Embryonic facial prominence (tissue), 1 donor: ENCODE results near the gene TBC1D2B.
"Not testable (repeated sequence)": the region's sequence is repeated elsewhere in the genome, so short reads cannot be mapped to it uniquely, and the experiment has no call there.

ENCODE experiments used
- DNase-seq: peaks from one replicate; pipeline ENCODE4 v3.0.0-alpha.2; 2016; ENCODE audit errors: extremely low spot score

The TBC1D2B gene

GRCh38 chr15:77988347-77989295 lies 88.9 kb downstream of the TBC1D2B start:
- DNase-seq, result no peak

GRCh38 chr15:77987765-77988136 lies 89.8 kb downstream of the TBC1D2B start:
- DNase-seq, result not testable (repeated sequence)

GRCh38 chr15:77986891-77987764 lies 90.4 kb downstream of the TBC1D2B start:
- DNase-seq, result no peak

- DNase-seq, result no peak
Observed at GRCh38 chr15:77985931-77986480, 91.5 kb downstream of the TBC1D2B start.

GRCh38 chr15:77985031-77985930 lies 92.2 kb downstream of the TBC1D2B start:
- DNase-seq, result no peak

GRCh38 chr15:77984446-77984861 lies 93.1 kb downstream of the TBC1D2B start:
- no peak for DNase-seq

- DNase-seq, result no peak
Observed at GRCh38 chr15:77983708-77984445, 93.6 kb downstream of the TBC1D2B start.

GRCh38 chr15:77983091-77983707 lies 94.3 kb downstream of the TBC1D2B start:
- DNase-seq, result no peak

GRCh38 chr15:77982127-77982490 lies 95.4 kb downstream of the TBC1D2B start:
- no peak for DNase-seq

- no peak for DNase-seq
Observed at GRCh38 chr15:77981281-77982126, 96.0 kb downstream of the TBC1D2B start.

GRCh38 chr15:77980674-77981073 lies 96.8 kb downstream of the TBC1D2B start:
- DNase-seq, result not testable (repeated sequence)

GRCh38 chr15:77980098-77980497 lies 97.4 kb downstream of the TBC1D2B start:
- no peak for DNase-seq

GRCh38 chr15:77979157-77979556 lies 98.4 kb downstream of the TBC1D2B start:
- not testable (repeated sequence) for DNase-seq

- not testable (repeated sequence) for DNase-seq
Observed at GRCh38 chr15:77978759-77979145, 98.8 kb downstream of the TBC1D2B start.

- DNase-seq, result not testable (repeated sequence)
Observed at GRCh38 chr15:77977903-77978758, 99.4 kb downstream of the TBC1D2B start.

- DNase-seq, result not testable (repeated sequence)
Observed at GRCh38 chr15:77976760-77977525, 100.6 kb downstream of the TBC1D2B start.

- DNase-seq, result not testable (repeated sequence)
Observed at GRCh38 chr15:77976095-77976450, 101.4 kb downstream of the TBC1D2B start.
